Mammary epithelial cell (primary cell): ENCODE results near the gene DGKI.

Experiments
- EZH2 ChIP-seq: IDR thresholded peaks from 2 replicates; pipeline ENCODE4 v1.6.1; 2012; ENCODE audit warnings: low read length, inconsistent platforms, borderline replicate concordance
- TF ChIP-seq, protein P1 (sequence below), 2 donors: IDR thresholded peaks in 1 of 2; conservative IDR thresholded peaks in 1 of 2; 2 replicates each; pipeline ENCODE4 v1.5.1; 2011 to 2012; ENCODE audit warnings: inconsistent platforms in 2 of 2, low read length in 2 of 2, mild to moderate bottlenecking in 2 of 2, control low read depth in 1 of 2, low read depth in 1 of 2; ENCODE audit not compliant: insufficient read depth in 1 of 2; ENCODE audit errors: extremely low read depth in 1 of 2

DNA sequence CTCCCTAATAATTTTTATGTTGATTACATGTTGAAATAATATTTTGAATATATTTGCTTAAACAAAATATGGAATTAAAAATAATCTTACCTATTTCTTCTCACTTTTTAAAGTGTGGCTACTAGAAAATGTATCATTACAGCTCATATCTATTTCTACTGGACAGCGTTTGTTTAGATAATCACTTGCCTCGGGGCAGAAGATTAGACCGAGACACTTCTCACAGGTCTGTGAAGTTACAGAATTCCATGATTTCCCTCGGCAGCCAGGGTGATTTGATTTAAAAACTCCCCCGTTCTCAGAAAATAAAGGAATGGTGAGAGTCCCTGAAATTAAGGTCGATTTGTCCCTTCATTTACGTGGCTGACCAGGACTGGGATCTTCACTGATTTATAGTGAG is 162.5 kb downstream of the DGKI start:
- TF ChIP-seq, protein P1, sequence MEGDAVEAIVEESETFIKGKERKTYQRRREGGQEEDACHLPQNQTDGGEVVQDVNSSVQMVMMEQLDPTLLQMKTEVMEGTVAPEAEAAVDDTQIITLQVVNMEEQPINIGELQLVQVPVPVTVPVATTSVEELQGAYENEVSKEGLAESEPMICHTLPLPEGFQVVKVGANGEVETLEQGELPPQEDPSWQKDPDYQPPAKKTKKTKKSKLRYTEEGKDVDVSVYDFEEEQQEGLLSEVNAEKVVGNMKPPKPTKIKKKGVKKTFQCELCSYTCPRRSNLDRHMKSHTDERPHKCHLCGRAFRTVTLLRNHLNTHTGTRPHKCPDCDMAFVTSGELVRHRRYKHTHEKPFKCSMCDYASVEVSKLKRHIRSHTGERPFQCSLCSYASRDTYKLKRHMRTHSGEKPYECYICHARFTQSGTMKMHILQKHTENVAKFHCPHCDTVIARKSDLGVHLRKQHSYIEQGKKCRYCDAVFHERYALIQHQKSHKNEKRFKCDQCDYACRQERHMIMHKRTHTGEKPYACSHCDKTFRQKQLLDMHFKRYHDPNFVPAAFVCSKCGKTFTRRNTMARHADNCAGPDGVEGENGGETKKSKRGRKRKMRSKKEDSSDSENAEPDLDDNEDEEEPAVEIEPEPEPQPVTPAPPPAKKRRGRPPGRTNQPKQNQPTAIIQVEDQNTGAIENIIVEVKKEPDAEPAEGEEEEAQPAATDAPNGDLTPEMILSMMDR (conservative IDR thresholded peaks at IDR 0.05 in 1 of 2, IDR thresholded peaks at IDR 0.05 in 1 of 2; ENCODE audit: extremely low read depth in 1 of 2, insufficient read depth in 1 of 2, low read depth in 1 of 2, low read length in 2 of 2) = no peak
- no peak for TF ChIP-seq EZH2
